ENCODE measurements around the gene MTFR2.

MTFR2 gene

DNA sequence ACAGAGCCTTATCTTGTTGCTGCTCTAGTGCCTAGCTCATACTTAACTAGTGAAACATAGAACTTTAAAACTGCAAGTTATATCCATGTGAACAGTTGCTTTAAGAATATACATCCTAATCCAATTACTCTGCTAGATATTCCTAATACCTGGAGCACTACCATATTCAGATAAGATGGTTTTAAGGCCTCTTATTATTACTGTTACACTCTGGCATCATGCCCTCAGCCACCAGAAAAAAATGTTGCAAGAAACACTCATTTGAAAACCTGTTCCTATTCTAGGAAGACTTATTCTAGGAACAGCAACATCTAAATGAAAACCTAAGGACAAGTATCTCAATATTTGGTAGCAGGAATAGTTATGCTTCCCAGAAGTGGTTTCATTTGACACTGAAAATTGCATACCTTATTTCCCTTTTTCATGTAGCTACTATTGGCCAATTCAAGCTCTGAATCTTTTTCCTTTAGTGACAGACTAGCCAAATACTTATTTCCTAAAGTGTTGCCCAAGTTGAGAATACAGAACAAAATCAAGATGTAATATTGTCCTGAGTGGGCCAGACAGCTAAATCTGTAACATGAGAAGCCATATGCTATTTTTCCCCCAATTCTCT, 4.8 kb upstream of the MTFR2 start:
- H3K9ac ChIP-seq (ENCODE audit: low read length) = no peak overlapping the region
- no peak overlapping the region for H3K27ac ChIP-seq (ENCODE audit: low read depth, low read length)
- no peaks in the 10 kb centered on the region for H3K27me3 ChIP-seq (ENCODE audit: low read length)
- H3K79me2 ChIP-seq (ENCODE audit: insufficient read depth, low read length) = peaks cover under 1% of the 10 kb centered on the region
- no peak overlapping the region for H3K4me3 ChIP-seq (ENCODE audit: insufficient read depth, low read length, poor library complexity, severe bottlenecking)
- H3K9me2 ChIP-seq (replicated peaks; ENCODE audit: insufficient read depth, low read length) = no peaks in the 10 kb centered on the region
- TF ChIP-seq EZH2phosphoT487 (conservative IDR thresholded peaks at IDR 0.05; ENCODE audit: low read length) (no peak), CTCF (IDR thresholded peaks at IDR 0.05; ENCODE audit: insufficient read depth, low read length, poor library complexity, severe bottlenecking) (no peak)
- H3K9me3 ChIP-seq (ENCODE audit: insufficient read depth, low read length) = no peaks in the 10 kb centered on the region
- peaks cover 75% of the 10 kb centered on the region for H3F3A ChIP-seq (ENCODE audit: insufficient read depth)
- H2AFZ ChIP-seq (ENCODE audit: low read depth, low read length, severe bottlenecking) = no peak overlapping the region
- H3K36me3 ChIP-seq (ENCODE audit: low read length) = peaks cover 31% of the 10 kb centered on the region
- H3K4me2 ChIP-seq (ENCODE audit: low read depth, low read length, poor library complexity, severe bottlenecking) = no peak overlapping the region
- H4K20me1 ChIP-seq (ENCODE audit: low read depth, low read length) = peaks cover 11% of the 10 kb centered on the region; the same call in 1 of the 2 replicates

- H3K4me3 ChIP-seq (ENCODE audit: insufficient read depth, low read length, poor library complexity, severe bottlenecking) = no peak overlapping the region
- peaks cover 13% of the 10 kb centered on the region for H3K79me2 ChIP-seq (ENCODE audit: insufficient read depth, low read length)
- no peak overlapping the region for H3K9ac ChIP-seq (ENCODE audit: low read length)
- H3K27ac ChIP-seq (ENCODE audit: low read depth, low read length) = no peak overlapping the region
- H3K36me3 ChIP-seq (ENCODE audit: low read length) = peaks cover 24% of the 10 kb centered on the region
- no peak overlapping the region for H3K4me2 ChIP-seq (ENCODE audit: low read depth, low read length, poor library complexity, severe bottlenecking)
- peaks cover 3% of the 10 kb centered on the region; the same call in 1 of the 2 replicates for H3K9me3 ChIP-seq (ENCODE audit: insufficient read depth, low read length)
- H3K27me3 ChIP-seq (ENCODE audit: low read length) = no peaks in the 10 kb centered on the region
- no peak overlapping the region for H2AFZ ChIP-seq (ENCODE audit: low read depth, low read length, severe bottlenecking)
- 0 out of 2 replicates have a peak, but pooled peaks cover 11% of the 10 kb centered on the region for H4K20me1 ChIP-seq (ENCODE audit: low read depth, low read length)
- H3K9me2 ChIP-seq (replicated peaks; ENCODE audit: insufficient read depth, low read length) = no peaks in the 10 kb centered on the region
- TF ChIP-seq EZH2phosphoT487 (conservative IDR thresholded peaks at IDR 0.05; ENCODE audit: low read length) (no peak), CTCF (IDR thresholded peaks at IDR 0.05; ENCODE audit: insufficient read depth, low read length, poor library complexity, severe bottlenecking) (no peak)
- peaks cover 68% of the 10 kb centered on the region for H3F3A ChIP-seq (ENCODE audit: insufficient read depth)
Measured at GRCh38 chr6:136253734-136254133, 3.6 kb upstream of the MTFR2 start.

- peaks cover 55% of the 10 kb centered on the region for H3F3A ChIP-seq (ENCODE audit: insufficient read depth)
- TF ChIP-seq EZH2phosphoT487 (conservative IDR thresholded peaks at IDR 0.05; ENCODE audit: low read length) (no peak), CTCF (IDR thresholded peaks at IDR 0.05; ENCODE audit: insufficient read depth, low read length, poor library complexity, severe bottlenecking) (no peak)
- no peak overlapping the region for H3K4me3 ChIP-seq (ENCODE audit: insufficient read depth, low read length, poor library complexity, severe bottlenecking)
Measured at GRCh38 chr6:136252441-136252840, 2.3 kb upstream of the MTFR2 start.

More at GRCh38 chr6:136252441-136252840, 2.3 kb upstream of the MTFR2 start:
- Histone ChIP-seq H3K27me3 (ENCODE audit: low read length) (no peaks in the 10 kb centered on the region), H2AFZ (ENCODE audit: low read depth, low read length, severe bottlenecking) (no peak overlapping the region), H4K20me1 (ENCODE audit: low read depth, low read length) (0 out of 2 replicates have a peak, but pooled peaks cover 10% of the 10 kb centered on the region), H3K4me2 (ENCODE audit: low read depth, low read length, poor library complexity, severe bottlenecking) (no peak overlapping the region), H3K9me3 (ENCODE audit: insufficient read depth, low read length) (peaks cover 5% of the 10 kb centered on the region; the same call in 1 of the 2 replicates), H3K79me2 (ENCODE audit: insufficient read depth, low read length) (peaks cover 25% of the 10 kb centered on the region), H3K9me2 (replicated peaks; ENCODE audit: insufficient read depth, low read length) (no peaks in the 10 kb centered on the region), H3K9ac (ENCODE audit: low read length) (no peak overlapping the region), H3K36me3 (ENCODE audit: low read length) (peaks cover 23% of the 10 kb centered on the region), H3K27ac (ENCODE audit: low read depth, low read length) (no peak overlapping the region)
